Fibroblast of mammary gland (primary cell): ENCODE results near the gene FXYD6.

Source experiments
- DNase-seq: peaks from one replicate; pipeline ENCODE4 v3.0.0-alpha.2; 2010; ENCODE audit warnings: low read depth
- H3K4me3 ChIP-seq: 2 replicates; pipeline ENCODE4 v1.5.1; 2011; ENCODE audit warnings: low read depth, mild to moderate bottlenecking, low read length, moderate library complexity; ENCODE audit not compliant: control insufficient read depth
- TF ChIP-seq, protein P1 (sequence below): conservative IDR thresholded peaks from 2 replicates; pipeline ENCODE4 v1.5.1; 2011; ENCODE audit warnings: low read depth, low read length, inconsistent platforms; ENCODE audit not compliant: control insufficient read depth, insufficient read depth

Gene FXYD6

DNA sequence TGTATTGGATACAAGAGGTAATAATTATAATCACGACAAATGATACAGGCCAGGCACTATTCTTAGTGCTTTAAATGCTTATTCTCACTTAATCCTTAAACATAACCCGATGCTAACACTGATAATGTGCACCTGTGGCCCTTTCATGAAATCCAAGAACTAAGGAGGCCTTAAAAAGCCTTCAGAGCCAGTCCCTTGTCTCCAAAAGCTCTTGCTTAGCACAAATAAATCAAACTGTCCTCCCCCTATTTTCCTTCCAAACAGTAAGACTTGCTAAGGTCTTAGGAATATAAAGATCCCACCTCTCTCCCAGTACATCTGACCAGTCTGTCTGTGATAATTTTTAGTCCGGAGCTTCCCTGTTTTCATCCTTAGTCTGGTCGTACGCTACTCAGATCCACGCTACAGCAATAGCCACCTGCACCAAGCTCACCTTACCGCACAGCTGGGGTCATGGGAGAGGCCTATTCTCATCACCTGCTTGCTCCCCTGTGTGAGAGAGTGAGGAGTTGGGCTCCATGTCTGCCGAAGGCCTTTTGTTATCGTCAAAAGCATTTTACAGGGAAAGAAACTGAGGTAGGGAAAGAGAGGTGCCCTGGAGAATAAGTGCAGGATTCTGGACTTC lies 16.9 kb downstream of the FXYD6 start:
- TF ChIP-seq, protein P1, sequence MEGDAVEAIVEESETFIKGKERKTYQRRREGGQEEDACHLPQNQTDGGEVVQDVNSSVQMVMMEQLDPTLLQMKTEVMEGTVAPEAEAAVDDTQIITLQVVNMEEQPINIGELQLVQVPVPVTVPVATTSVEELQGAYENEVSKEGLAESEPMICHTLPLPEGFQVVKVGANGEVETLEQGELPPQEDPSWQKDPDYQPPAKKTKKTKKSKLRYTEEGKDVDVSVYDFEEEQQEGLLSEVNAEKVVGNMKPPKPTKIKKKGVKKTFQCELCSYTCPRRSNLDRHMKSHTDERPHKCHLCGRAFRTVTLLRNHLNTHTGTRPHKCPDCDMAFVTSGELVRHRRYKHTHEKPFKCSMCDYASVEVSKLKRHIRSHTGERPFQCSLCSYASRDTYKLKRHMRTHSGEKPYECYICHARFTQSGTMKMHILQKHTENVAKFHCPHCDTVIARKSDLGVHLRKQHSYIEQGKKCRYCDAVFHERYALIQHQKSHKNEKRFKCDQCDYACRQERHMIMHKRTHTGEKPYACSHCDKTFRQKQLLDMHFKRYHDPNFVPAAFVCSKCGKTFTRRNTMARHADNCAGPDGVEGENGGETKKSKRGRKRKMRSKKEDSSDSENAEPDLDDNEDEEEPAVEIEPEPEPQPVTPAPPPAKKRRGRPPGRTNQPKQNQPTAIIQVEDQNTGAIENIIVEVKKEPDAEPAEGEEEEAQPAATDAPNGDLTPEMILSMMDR = no peak
- H3K4me3 ChIP-seq = no peak overlapping the region
- no peak for DNase-seq

DNA sequence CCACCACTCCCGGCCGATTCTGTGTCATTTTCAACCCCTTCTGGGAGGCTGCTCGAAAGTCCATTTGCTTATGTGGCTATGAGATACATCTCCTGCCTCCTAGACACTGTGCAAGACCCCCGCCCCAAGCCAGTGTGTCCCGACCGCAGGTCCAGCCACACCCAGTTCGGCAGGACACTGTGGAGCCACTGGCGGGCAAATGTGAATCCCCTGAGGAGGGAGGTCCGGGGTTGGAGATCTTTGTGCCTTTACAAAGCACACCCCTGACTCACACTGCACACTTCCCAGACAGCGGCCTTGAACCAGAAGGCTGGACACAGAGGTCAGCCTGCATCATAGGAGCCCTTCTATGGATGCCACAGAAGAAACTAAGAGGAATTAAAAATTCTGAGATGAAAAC lies 17.4 kb downstream of the FXYD6 start:
- no peak for DNase-seq
- TF ChIP-seq, protein P1 = no peak

GRCh38 chr11:117857734-117858414 lies 18.6 kb downstream of the FXYD6 start:
- no peak for DNase-seq
- no peak overlapping the region for H3K4me3 ChIP-seq
- TF ChIP-seq, protein P1 = no peak

More for the DNA sequence above, 17.4 kb downstream of the FXYD6 start:
- H3K4me3 ChIP-seq = no peak overlapping the region

DNA sequence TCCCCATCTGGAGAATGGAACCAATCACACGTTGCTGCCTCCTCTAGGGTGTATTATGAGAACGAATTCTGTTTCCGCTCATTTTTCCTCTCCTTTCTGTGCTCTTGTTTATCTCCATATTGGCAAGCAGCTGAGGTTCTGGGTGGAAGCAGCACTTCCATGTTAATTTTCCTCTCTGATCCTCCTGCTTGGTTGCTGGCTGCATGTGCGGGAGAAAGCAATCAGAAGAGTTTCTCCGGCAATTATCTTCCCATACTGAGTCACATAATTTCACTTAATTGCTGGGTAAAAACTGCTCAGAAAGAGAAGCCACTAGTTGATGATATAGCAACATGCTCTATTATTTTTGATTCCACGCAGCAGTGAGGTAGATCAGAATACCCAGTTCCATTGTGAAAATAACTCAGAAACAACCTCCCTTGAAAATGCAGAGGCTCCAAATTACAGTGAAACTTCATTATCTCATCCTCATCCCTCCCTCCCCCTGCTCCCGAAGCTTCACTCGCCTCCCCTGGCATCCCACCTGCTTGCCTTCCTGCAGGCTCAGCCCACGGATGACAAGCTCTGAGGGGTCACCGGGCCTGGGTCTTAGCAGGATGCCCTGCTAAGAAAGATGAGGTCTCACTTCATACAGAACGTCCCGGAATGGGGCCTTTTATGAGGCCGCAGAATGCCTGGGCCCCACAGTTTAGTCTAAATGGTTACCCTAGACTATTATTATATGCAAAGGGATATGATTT lies 20.4 kb downstream of the FXYD6 start:
- H3K4me3 ChIP-seq = no peak overlapping the region
- DNase-seq = no peak
- TF ChIP-seq, protein P1 = no peak

- no peak for DNase-seq
- TF ChIP-seq, protein P1 = no peak
- no peak overlapping the region for H3K4me3 ChIP-seq
Measured at GRCh38 chr11:117855186-117855845, 21.1 kb downstream of the FXYD6 start.

DNA sequence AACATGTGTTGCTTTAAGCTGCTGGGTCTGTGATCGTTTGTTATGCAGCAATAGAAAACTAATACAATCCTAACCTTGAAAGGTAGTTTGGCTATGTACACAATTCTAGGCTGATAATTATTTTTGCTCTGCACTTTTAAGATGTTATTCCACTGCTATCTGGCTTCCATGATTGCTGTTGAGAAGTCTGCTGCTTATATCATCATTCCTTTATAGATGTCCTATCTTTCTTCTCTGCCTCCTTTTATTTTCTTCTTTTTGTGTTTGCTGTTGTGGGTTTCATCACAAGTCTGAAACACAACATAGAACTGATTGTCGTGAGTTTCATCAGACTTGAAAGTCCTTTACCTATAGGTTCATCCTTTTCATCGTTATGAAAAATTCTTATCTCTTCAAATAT lies 24.1 kb downstream of the FXYD6 start:
- no peak overlapping the region for H3K4me3 ChIP-seq
- TF ChIP-seq, protein P1 = no peak
- DNase-seq = no peak
